HG02798 (cell line): ENCODE results near the gene KCNG1.
A peak's percentile ranks its signal among the peaks of the same experiment; 100 is the strongest.

Experiments used
- ATAC-seq: cut with Tn5 transposase; IDR thresholded peaks from one replicate; pipeline ENCODE4 v1.9.1; 2021; ENCODE audit warnings: mild to moderate bottlenecking; ENCODE audit not compliant: unreplicated experiment, poor library complexity

KCNG1 gene

GRCh38 chr20:50957798-50958614 lies 64.9 kb downstream of the KCNG1 start, which contains the start of gene DPM1:
Gene DPM1, minus strand, starts transcription at chr20:50958532. Its CDS starts 9 bp downstream, at chr20:50958523.
- ATAC-seq: peak; percentile 92

- no peak for ATAC-seq
These were observed 65.6 kb downstream of the KCNG1 start for GRCh38 chr20:50957276-50957675.

- ATAC-seq: no peak
These were observed 69.1 kb downstream of the KCNG1 start for GRCh38 chr20:50953821-50954220.
